GM19025 (cell line): ENCODE results near the gene DOCK2.
A peak's percentile ranks its signal among the peaks of the same experiment; 100 is the strongest.

Source experiments
- ATAC-seq: cut with Tn5 transposase; IDR thresholded peaks from one replicate; pipeline ENCODE4 v1.9.1; 2021; ENCODE audit warnings: mild to moderate bottlenecking, low read depth, moderate library complexity; ENCODE audit not compliant: unreplicated experiment

Gene DOCK2

GRCh38 chr5:169838688-169839087 is 201.6 kb downstream of the DOCK2 start:
- ATAC-seq = peak; percentile 86

GRCh38 chr5:169840405-169840804 is 203.3 kb downstream of the DOCK2 start:
- ATAC-seq = no peak

GRCh38 chr5:169842699-169843098 is 205.6 kb downstream of the DOCK2 start:
- no peak for ATAC-seq

- ATAC-seq = no peak
Observed at GRCh38 chr5:169847519-169847918, 210.4 kb downstream of the DOCK2 start.

- no peak for ATAC-seq
Observed at GRCh38 chr5:169848271-169848670, 211.2 kb downstream of the DOCK2 start.

- no peak for ATAC-seq
Observed at GRCh38 chr5:169848792-169849191, 211.7 kb downstream of the DOCK2 start.

- no peak for ATAC-seq
Observed at GRCh38 chr5:169850409-169850808, 213.3 kb downstream of the DOCK2 start.

GRCh38 chr5:169851321-169851850 is 214.3 kb downstream of the DOCK2 start:
- no peak for ATAC-seq

- no peak for ATAC-seq
Observed at GRCh38 chr5:169856571-169856970, 219.5 kb downstream of the DOCK2 start.

- no peak for ATAC-seq
Observed at GRCh38 chr5:169860585-169860984, 223.5 kb downstream of the DOCK2 start.

- no peak for ATAC-seq
Observed at GRCh38 chr5:169861433-169861832, 224.4 kb downstream of the DOCK2 start.

GRCh38 chr5:169861934-169862333 is 224.9 kb downstream of the DOCK2 start:
- ATAC-seq = no peak

- no peak for ATAC-seq
Observed at GRCh38 chr5:169862391-169862811, 225.3 kb downstream of the DOCK2 start.

GRCh38 chr5:169864483-169864882 is 227.4 kb downstream of the DOCK2 start:
- ATAC-seq = no peak

- no peak for ATAC-seq
Observed at GRCh38 chr5:169867347-169867746, 230.3 kb downstream of the DOCK2 start.

GRCh38 chr5:169869066-169869465 is 232.0 kb downstream of the DOCK2 start:
- no peak for ATAC-seq

GRCh38 chr5:169870211-169870610 is 233.1 kb downstream of the DOCK2 start:
- no peak for ATAC-seq

GRCh38 chr5:169871826-169872490 is 234.9 kb downstream of the DOCK2 start:
- no peak for ATAC-seq

- no peak for ATAC-seq
Observed at GRCh38 chr5:169873642-169874041, 236.6 kb downstream of the DOCK2 start.

GRCh38 chr5:169874621-169875020 is 237.5 kb downstream of the DOCK2 start:
- ATAC-seq = no peak

GRCh38 chr5:169875091-169875728 is 238.1 kb downstream of the DOCK2 start:
- no peak for ATAC-seq

- no peak for ATAC-seq
Observed at GRCh38 chr5:169875731-169876130, 238.7 kb downstream of the DOCK2 start.
